H1 (cell line): ENCODE results near the gene TAS2R40.

ENCODE experiments used
- EP300 ChIP-seq, 2 experiments: IDR thresholded peaks; 1 replicate in 1 of 2; 2 replicates in 1 of 2; pipeline ENCODE4 v1.6.1; 2011 to 2012; ENCODE audit warnings: low read depth in 2 of 2, low read length in 2 of 2, mild to moderate bottlenecking in 2 of 2, borderline replicate concordance in 1 of 2, inconsistent platforms in 1 of 2, moderate library complexity in 1 of 2
- EZH2 ChIP-seq: fragments of 200-600 bp; sonication (generic); IDR thresholded peaks from 2 replicates; pipeline ENCODE4 v1.7.1; 2012; ENCODE audit warnings: low read depth, mild to moderate bottlenecking, moderate library complexity, low read length, inconsistent platforms; ENCODE audit not compliant: severe bottlenecking
- HDAC2 ChIP-seq, 2 experiments: fragments of 300-600 bp in 1 of 2; sonication (generic) in 1 of 2; IDR thresholded peaks; 2 replicates each; pipeline ENCODE4 v1.6.1; 2011 to 2012; ENCODE audit warnings: low read depth in 2 of 2, low read length in 2 of 2, mild to moderate bottlenecking in 2 of 2, moderate library complexity in 2 of 2, borderline replicate concordance in 1 of 2, inconsistent platforms in 1 of 2
- JUN ChIP-seq: IDR thresholded peaks from 2 replicates; pipeline ENCODE4 v1.6.1; 2011; ENCODE audit warnings: low read depth, mild to moderate bottlenecking, improper control_type of control experiment, low read length
- NANOG ChIP-seq: IDR thresholded peaks from 2 replicates; pipeline ENCODE4 v1.6.1; 2011; ENCODE audit warnings: low read length, low read depth, mild to moderate bottlenecking, inconsistent platforms; ENCODE audit not compliant: insufficient read depth, poor library complexity, severe bottlenecking
- NRF1 ChIP-seq: IDR thresholded peaks from 2 replicates; pipeline ENCODE4 v1.6.1; 2011; ENCODE audit warnings: mild to moderate bottlenecking, low read depth, low read length, improper control_type of control experiment
- POLR2A ChIP-seq, 2 experiments: IDR thresholded peaks; 1 replicate in 1 of 2; 2 replicates in 1 of 2; pipeline ENCODE4 v1.6.1; 2011; ENCODE audit warnings: low read depth in 2 of 2, low read length in 2 of 2, mild to moderate bottlenecking in 2 of 2; ENCODE audit errors: control extremely low read depth in 1 of 2
- POLR2AphosphoS5 ChIP-seq: IDR thresholded peaks from 2 replicates; pipeline ENCODE4 v1.6.1; 2011; ENCODE audit warnings: low read depth, low read length
- RNF2 ChIP-seq: fragments of 200-900, 300-1000 bp; sonication (generic); IDR thresholded peaks from 2 replicates; pipeline ENCODE4 v1.7.1; 2016; ENCODE audit warnings: borderline replicate concordance, low read depth, mild to moderate bottlenecking, antibody characterized with exemption, low read length; ENCODE audit not compliant: poor library complexity, severe bottlenecking; ENCODE audit errors: missing control alignments
- SIN3A ChIP-seq, 2 experiments: IDR thresholded peaks in 1 of 2; conservative IDR thresholded peaks in 1 of 2; 2 replicates each; pipeline ENCODE4 v1.6.1; 2011 to 2012; ENCODE audit warnings: low read length in 2 of 2, improper control_type of control experiment in 1 of 2, low read depth in 1 of 2, mild to moderate bottlenecking in 1 of 2
- SIRT6 ChIP-seq: IDR thresholded peaks from one replicate; pipeline ENCODE4 v1.7.1; 2012; ENCODE audit warnings: low read length, inconsistent platforms
- TCF12 ChIP-seq: IDR thresholded peaks from 2 replicates; pipeline ENCODE4 v1.6.1; 2011; ENCODE audit warnings: low read depth, mild to moderate bottlenecking, low read length
- USF2 ChIP-seq: IDR thresholded peaks from 2 replicates; pipeline ENCODE4 v1.6.1; 2011; ENCODE audit warnings: low read length, improper control_type of control experiment
- TF ChIP-seq, protein P1 (sequence below), 3 experiments: IDR thresholded peaks; 1 replicate in 2 of 3; 2 replicates in 1 of 3; pipeline versions ENCODE4 v1.5.1 to v1.6.1; 2011; ENCODE audit warnings: low read length in 3 of 3, mild to moderate bottlenecking in 3 of 3, inconsistent platforms in 2 of 3, low read depth in 1 of 3, moderate library complexity in 1 of 3; ENCODE audit not compliant: insufficient read depth in 1 of 3; ENCODE audit errors: control extremely low read depth in 1 of 3

GRCh38 chr7:143217806-143218205 lies 4.0 kb upstream of the TAS2R40 start:
- TF ChIP-seq, protein P1, sequence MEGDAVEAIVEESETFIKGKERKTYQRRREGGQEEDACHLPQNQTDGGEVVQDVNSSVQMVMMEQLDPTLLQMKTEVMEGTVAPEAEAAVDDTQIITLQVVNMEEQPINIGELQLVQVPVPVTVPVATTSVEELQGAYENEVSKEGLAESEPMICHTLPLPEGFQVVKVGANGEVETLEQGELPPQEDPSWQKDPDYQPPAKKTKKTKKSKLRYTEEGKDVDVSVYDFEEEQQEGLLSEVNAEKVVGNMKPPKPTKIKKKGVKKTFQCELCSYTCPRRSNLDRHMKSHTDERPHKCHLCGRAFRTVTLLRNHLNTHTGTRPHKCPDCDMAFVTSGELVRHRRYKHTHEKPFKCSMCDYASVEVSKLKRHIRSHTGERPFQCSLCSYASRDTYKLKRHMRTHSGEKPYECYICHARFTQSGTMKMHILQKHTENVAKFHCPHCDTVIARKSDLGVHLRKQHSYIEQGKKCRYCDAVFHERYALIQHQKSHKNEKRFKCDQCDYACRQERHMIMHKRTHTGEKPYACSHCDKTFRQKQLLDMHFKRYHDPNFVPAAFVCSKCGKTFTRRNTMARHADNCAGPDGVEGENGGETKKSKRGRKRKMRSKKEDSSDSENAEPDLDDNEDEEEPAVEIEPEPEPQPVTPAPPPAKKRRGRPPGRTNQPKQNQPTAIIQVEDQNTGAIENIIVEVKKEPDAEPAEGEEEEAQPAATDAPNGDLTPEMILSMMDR (IDR thresholded peaks at IDR 0.05; ENCODE audit: control extremely low read depth in 1 of 3, insufficient read depth in 1 of 3, low read depth in 1 of 3, low read length in 3 of 3): no peak
- TF ChIP-seq SIN3A (conservative IDR thresholded peaks at IDR 0.05 in 1 of 2, IDR thresholded peaks at IDR 0.05 in 1 of 2; ENCODE audit: low read depth in 1 of 2, low read length in 2 of 2) (no peak), EP300 (IDR thresholded peaks at IDR 0.05; ENCODE audit: borderline replicate concordance in 1 of 2, low read depth in 2 of 2, low read length in 2 of 2) (no peak), JUN (no peak), EZH2 (no peak), POLR2AphosphoS5 (no peak), POLR2A (IDR thresholded peaks at IDR 0.05; ENCODE audit: control extremely low read depth in 1 of 2, low read depth in 2 of 2, low read length in 2 of 2) (no peak), USF2 (no peak), NRF1 (no peak), SIRT6 (no peak), RNF2 (no peak), TCF12 (no peak), NANOG (no peak), HDAC2 (IDR thresholded peaks at IDR 0.05; ENCODE audit: borderline replicate concordance in 1 of 2, low read depth in 2 of 2, low read length in 2 of 2) (no peak)
